Glutamatergic neuron (in vitro differentiated cells): ENCODE measurements around the gene ANO7. TPM values are rescaled to one million over a fixed set of nuclear protein-coding genes. Genes with fewer than 3 reads are reported as not detected.

Source experiments
- DNase-seq: peaks from one replicate; pipeline ENCODE4 v3.0.0; 2022
- H3K27ac Mint-ChIP-seq: one replicate; pipeline ENCODE4 v1.8.0; 2020; ENCODE audit warnings: mild to moderate bottlenecking, mixed read lengths, inconsistent platforms; ENCODE audit not compliant: unreplicated experiment
- H3K27me3 Mint-ChIP-seq: one replicate; pipeline ENCODE4 v1.8.0; 2020; ENCODE audit warnings: mild to moderate bottlenecking, moderate library complexity, mixed read lengths, inconsistent platforms; ENCODE audit not compliant: unreplicated experiment
- H3K36me3 Mint-ChIP-seq: one replicate; pipeline ENCODE4 v1.8.0; 2020; ENCODE audit warnings: mild to moderate bottlenecking, mixed read lengths, inconsistent platforms; ENCODE audit not compliant: unreplicated experiment
- H3K4me1 Mint-ChIP-seq: one replicate; pipeline ENCODE4 v1.8.0; 2020; ENCODE audit warnings: mild to moderate bottlenecking, low read depth, mixed read lengths, inconsistent platforms; ENCODE audit not compliant: unreplicated experiment
- H3K4me3 Mint-ChIP-seq: one replicate; pipeline ENCODE4 v1.8.0; 2020; ENCODE audit warnings: mild to moderate bottlenecking, mixed read lengths, inconsistent platforms; ENCODE audit not compliant: unreplicated experiment
- H3K9me3 Mint-ChIP-seq: one replicate; pipeline ENCODE4 v1.8.0; 2020; ENCODE audit warnings: mild to moderate bottlenecking, moderate library complexity, mixed read lengths, inconsistent platforms; ENCODE audit not compliant: unreplicated experiment
- CTCF ChIP-seq: fragments of 200-600 bp; sonication (generic); IDR thresholded peaks from one replicate; pipeline ENCODE4 v1.5.0; 2021; ENCODE audit not compliant: partially characterized antibody, unreplicated experiment
- total RNA-seq: library from RNA; stranded (reverse); fragmentation: NEBNext Ultra II Directional; extraction: Animal tissue kit (Norgen Biotek cat#: 25700); gene quantifications from one replicate; pipeline ENCODE4 v1.2.1, GENCODE V29; 2021; ENCODE audit not compliant: unreplicated experiment

Gene ANO7
- total RNA-seq, 1 donor from 2014 or later, result 2.6 TPM

DNA sequence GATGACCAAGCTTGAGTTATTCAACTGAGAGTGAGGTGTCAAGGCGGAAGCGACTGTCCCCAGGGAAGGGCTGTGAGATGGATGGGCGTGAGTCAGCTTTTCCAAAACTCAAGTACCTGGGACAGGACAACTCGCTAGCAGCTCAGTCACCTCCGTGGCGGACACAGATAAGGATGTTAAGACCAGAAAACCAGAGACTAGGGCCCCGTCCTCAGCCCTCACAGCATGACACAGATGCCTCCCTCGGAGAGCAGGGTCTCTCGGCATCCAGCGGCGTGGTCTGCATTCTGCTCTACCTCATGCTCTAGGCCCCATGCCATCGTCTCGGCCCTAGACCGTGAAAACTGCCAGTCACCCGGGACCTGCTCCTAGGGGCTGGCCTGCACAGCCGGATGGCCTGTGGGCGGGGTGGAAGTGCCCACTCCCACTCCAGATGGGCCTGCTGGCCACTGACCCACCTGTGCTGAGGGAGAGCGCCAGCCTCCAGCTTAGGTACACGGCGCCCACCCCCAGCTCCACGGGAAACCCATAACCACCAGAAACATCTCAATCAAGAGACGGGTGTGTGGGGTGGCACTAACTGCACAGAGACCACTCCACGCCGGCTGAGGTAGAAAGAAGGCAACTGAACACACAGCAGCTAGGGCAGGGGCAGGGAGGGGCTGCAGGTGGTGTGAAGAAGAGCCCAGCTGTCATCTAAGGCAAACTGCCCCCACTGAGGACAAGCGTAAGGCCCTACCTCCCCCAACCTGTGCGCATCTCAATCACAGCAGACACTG, 39.8 kb downstream of the ANO7 start:
- Mint-ChIP-seq H3K27ac (no peak overlapping the region), H3K36me3 (peaks cover 3% of the 10 kb centered on the region), H3K9me3 (peaks cover 10% of the 10 kb centered on the region), H3K27me3 (peaks cover 14% of the 10 kb centered on the region), H3K4me1 (peaks cover 16% of the 10 kb centered on the region), H3K4me3 (no peak overlapping the region)
- no peak for DNase-seq
- no peak for TF ChIP-seq CTCF

GRCh38 chr2:241228860-241229516, 40.5 kb downstream of the ANO7 start:
- TF ChIP-seq CTCF, result no peak
- H3K36me3 Mint-ChIP-seq, result peaks cover 3% of the 10 kb centered on the region
- DNase-seq, result no peak
- H3K4me3 Mint-ChIP-seq, result no peak overlapping the region
- H3K27ac Mint-ChIP-seq, result no peak overlapping the region
- H3K4me1 Mint-ChIP-seq, result peaks cover 14% of the 10 kb centered on the region
- peaks cover 10% of the 10 kb centered on the region for H3K9me3 Mint-ChIP-seq
- peaks cover 14% of the 10 kb centered on the region for H3K27me3 Mint-ChIP-seq

DNA sequence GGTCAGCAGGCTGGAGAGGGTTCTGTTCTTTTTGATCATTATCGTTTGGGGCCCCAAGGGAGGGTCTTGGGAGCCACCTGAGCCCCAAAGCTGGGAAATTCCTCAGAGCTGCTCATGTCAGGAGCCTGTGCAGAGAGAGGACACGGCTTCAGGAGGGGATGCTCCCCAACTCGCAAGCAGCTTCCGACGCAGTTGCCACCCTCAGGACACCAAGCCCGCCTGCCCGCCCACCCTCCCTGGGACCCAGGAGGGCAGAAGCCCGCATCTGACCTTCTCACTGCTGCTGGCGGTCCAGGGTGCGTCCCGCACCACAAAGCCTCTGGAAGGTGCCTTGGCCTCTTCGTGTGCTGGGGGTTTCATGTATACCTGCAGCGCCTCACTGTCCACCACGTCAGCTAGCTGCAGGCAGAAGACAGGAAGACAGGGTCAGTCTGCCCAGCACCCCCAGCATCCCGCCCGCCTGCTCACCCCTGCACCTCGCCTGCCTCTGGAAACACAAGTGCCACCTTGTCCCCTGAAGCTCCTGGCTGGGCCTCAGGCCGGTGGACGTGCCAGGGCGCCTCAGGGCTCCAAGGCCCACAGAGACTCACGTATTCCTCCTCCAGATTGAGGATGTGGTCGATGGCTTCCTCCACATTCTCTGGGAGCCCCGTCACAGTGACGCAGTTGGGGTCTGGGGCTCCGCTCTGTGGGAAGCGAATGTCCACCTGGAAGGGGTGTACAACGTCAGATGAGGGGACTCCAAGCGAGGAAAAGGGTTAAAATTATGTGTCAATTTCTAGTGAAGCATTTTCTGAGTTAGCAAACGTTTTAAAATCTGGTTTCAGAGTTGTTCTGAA, 41.3 kb downstream of the ANO7 start:
- peaks cover 12% of the 10 kb centered on the region for H3K27me3 Mint-ChIP-seq
- TF ChIP-seq CTCF, result no peak
- peaks cover 3% of the 10 kb centered on the region for H3K36me3 Mint-ChIP-seq
- H3K4me1 Mint-ChIP-seq, result peaks cover 8% of the 10 kb centered on the region
- no peak overlapping the region for H3K4me3 Mint-ChIP-seq
- peaks cover 6% of the 10 kb centered on the region for H3K9me3 Mint-ChIP-seq
- no peak overlapping the region for H3K27ac Mint-ChIP-seq
- DNase-seq, result no peak

DNA sequence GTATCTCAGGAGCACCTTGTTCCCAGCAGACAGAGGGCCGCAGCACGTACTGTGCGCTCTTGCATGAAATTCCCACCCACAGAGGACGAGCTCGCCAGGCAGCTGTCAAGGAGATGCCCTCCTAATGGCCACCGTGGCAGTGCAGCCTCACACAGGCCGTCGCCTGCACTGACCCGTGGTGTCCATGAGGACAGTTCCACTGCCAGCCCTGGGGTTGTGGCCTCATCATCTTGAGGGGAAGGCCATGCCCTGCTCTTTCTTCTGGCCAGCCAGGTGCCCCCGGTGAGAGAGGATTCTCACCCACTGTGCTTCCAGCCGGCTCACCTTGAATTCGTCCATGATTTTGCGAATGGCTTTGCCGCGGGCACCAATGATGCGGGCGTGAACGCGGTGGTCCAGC, 42.0 kb downstream of the ANO7 start:
- H3K27me3 Mint-ChIP-seq, result peaks cover 12% of the 10 kb centered on the region
- DNase-seq, result no peak
- H3K4me3 Mint-ChIP-seq, result no peak overlapping the region
- H3K9me3 Mint-ChIP-seq, result peaks cover 5% of the 10 kb centered on the region
- no peak overlapping the region for H3K27ac Mint-ChIP-seq
- TF ChIP-seq CTCF, result no peak
- H3K4me1 Mint-ChIP-seq, result peaks cover 5% of the 10 kb centered on the region
- H3K36me3 Mint-ChIP-seq, result peaks cover 3% of the 10 kb centered on the region
